Activated T-cell treated with anti-CD3 and anti-CD28 coated beads, Interleukin-2, amount 50 U/mL, for 4 hours (primary cell): Measurements from ENCODE around the gene AKR1C8. TPM values are rescaled to one million over a fixed set of nuclear protein-coding genes. Genes with fewer than 3 reads are reported as not detected.

ENCODE experiments used
- ATAC-seq, 2 donors: fragments of 200-7000 bp; cut with Tn5 transposase; one replicate each; pipeline ENCODE4 v1.10.0; 2021
- DNase-seq: peaks from one replicate; pipeline ENCODE4 v3.0.0-alpha.2; 2020
- H3K27me3 Mint-ChIP-seq: one replicate; pipeline ENCODE4 v1.8.0; 2021; ENCODE audit warnings: low read depth, mixed read lengths
- H3K36me3 Mint-ChIP-seq: one replicate; pipeline ENCODE4 v1.8.0; 2022; ENCODE audit warnings: mixed read lengths; ENCODE audit not compliant: insufficient read depth
- H3K4me1 Mint-ChIP-seq: one replicate; pipeline ENCODE4 v1.8.0; 2021; ENCODE audit warnings: low read depth, mixed read lengths
- H3K4me3 Mint-ChIP-seq: one replicate; pipeline ENCODE4 v1.8.0; 2021; ENCODE audit warnings: mild to moderate bottlenecking, moderate library complexity, mixed read lengths
- H3K9me3 Mint-ChIP-seq: one replicate; pipeline ENCODE4 v1.8.0; 2021; ENCODE audit warnings: mixed read lengths
- total RNA-seq, 3 donors: library from RNA; stranded (reverse); gene quantifications; one replicate each; pipeline ENCODE4 v1.2.1, GENCODE V29; 2021

AKR1C8 gene
- total RNA-seq, 3 donors from 2014 or later: not detected

- Mint-ChIP-seq H3K9me3 (no peaks in the 10 kb centered on the region), H3K27me3 (no peaks in the 10 kb centered on the region), H3K4me3 (no peak overlapping the region), H3K4me1 (no peaks in the 10 kb centered on the region), H3K36me3 (no peaks in the 10 kb centered on the region)
- ATAC-seq (no peak), DNase-seq (no peak)
Observed at GRCh38 chr10:5108658-5109416, 76.1 kb downstream of the AKR1C8 start.

GRCh38 chr10:5107860-5108526, 77.0 kb downstream of the AKR1C8 start:
- Mint-ChIP-seq H3K4me3 (no peak overlapping the region), H3K36me3 (no peaks in the 10 kb centered on the region), H3K9me3 (no peaks in the 10 kb centered on the region), H3K27me3 (no peaks in the 10 kb centered on the region), H3K4me1 (no peaks in the 10 kb centered on the region)
- ATAC-seq (no peak), DNase-seq (no peak)

- Mint-ChIP-seq H3K9me3 (no peaks in the 10 kb centered on the region), H3K36me3 (no peaks in the 10 kb centered on the region), H3K4me3 (no peak overlapping the region), H3K4me1 (no peaks in the 10 kb centered on the region), H3K27me3 (no peaks in the 10 kb centered on the region)
- DNase-seq: no peak
- no peak for ATAC-seq
Observed at GRCh38 chr10:5106553-5106952, 78.4 kb downstream of the AKR1C8 start.

- Mint-ChIP-seq H3K36me3 (no peaks in the 10 kb centered on the region), H3K4me1 (no peaks in the 10 kb centered on the region), H3K9me3 (no peaks in the 10 kb centered on the region), H3K4me3 (no peak overlapping the region), H3K27me3 (no peaks in the 10 kb centered on the region)
- ATAC-seq (no peak), DNase-seq (no peak)
Observed at GRCh38 chr10:5105626-5106025, 79.3 kb downstream of the AKR1C8 start.

Other genes with a start within 250 kb of the AKR1C8 start
- gene AKR1C1, start 221.7 kb downstream of the AKR1C8 start, total RNA-seq: under 1 TPM; 0.34 to 0.78 (median 0.52) TPM
- gene AKR1C2, start 181.3 kb downstream of the AKR1C8 start, total RNA-seq: under 1 TPM in 2 of 3 donors, not detected in 1; 0.32 to 0.52 TPM
- gene AKR1C3, start 90.7 kb downstream of the AKR1C8 start, total RNA-seq: under 1 TPM; 0.37 to 0.53 (median 0.49) TPM
- gene AKR1C4, start 11.7 kb upstream of the AKR1C8 start, total RNA-seq: under 1 TPM in 1 of 3 donors, not detected in 2; 0.15 TPM
- gene UCN3, start 179.8 kb upstream of the AKR1C8 start, total RNA-seq: not detected
- gene TUBAL3, start 219.7 kb upstream of the AKR1C8 start, total RNA-seq: not detected
- 10 to 100 TPM; 12.7 to 35.4 (median 17.6) TPM for gene NET1, start 227.4 kb upstream of the AKR1C8 start, total RNA-seq